Keratinocyte (primary cell): ENCODE measurements around the gene INAFM2.

ENCODE experiments used
- CTCF ChIP-seq, 3 experiments: IDR thresholded peaks in 1 of 3; conservative IDR thresholded peaks in 1 of 3; optimal IDR thresholded peaks in 1 of 3; 2 replicates in 2 of 3; 3 replicates in 1 of 3; pipeline versions ENCODE3 to v1.5.1; 2011; ENCODE audit warnings: low read length in 3 of 3, mild to moderate bottlenecking in 3 of 3, moderate library complexity in 2 of 3, control low read depth in 1 of 3, inconsistent platforms in 1 of 3; ENCODE audit not compliant: insufficient read depth in 2 of 3; ENCODE audit errors: extremely low read depth in 1 of 3
- EZH2 ChIP-seq: IDR thresholded peaks from one replicate; pipeline ENCODE4 v1.6.1; 2012; ENCODE audit warnings: inconsistent platforms, mild to moderate bottlenecking, low read length, moderate library complexity

DNA sequence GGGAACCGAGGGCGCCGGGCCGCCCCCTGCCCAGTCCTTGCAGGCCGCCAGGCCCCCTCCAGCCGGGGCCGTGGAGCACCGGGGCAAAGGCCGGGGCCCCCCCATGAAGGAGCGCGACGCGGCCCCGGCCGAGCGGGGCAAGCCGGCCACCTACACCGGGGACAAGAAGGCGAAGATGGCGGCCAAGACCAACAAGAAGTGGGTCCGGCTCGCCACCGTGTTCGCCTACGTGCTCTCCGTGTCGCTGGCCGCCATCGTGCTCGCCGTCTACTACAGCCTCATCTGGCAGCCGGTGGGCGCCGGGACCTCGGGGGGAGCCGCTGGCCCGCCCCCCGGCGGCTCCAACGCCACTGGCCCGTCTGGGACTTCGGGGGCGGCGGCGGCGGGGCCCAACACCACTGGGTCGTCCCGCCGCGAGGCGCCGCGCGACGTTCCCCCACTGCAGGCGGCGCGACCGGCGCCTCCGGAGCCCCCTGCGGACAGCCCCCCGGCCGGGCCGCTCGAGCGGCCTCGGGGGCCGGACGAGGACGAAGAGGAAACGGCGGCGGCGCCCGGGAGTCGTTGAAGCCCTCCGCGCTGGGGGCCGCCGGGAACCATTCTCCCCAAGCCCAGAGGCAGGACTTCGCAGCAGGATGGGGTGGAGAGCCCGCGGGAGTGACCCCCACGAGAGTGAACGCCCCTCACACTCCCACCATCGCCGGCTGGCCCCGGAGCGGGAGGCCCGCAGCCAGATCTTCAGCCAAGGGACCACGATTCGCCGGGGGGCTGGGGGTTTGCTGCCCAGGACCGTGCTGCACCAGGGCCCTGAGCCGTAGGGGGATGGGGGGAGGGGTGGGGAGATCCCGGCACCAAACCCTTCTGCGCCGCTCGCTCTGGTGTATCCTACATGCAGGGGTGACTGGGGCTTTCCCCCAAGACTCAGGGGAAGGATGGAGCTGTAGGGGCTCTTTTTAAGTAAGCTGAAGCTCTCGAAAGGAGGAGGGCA lies 753 bp downstream of the INAFM2 start:
- TF ChIP-seq CTCF (optimal IDR thresholded peaks at IDR 0.05 in 1 of 3, IDR thresholded peaks at IDR 0.05 in 1 of 3, conservative IDR thresholded peaks at IDR 0.05 in 1 of 3; ENCODE audit: extremely low read depth in 1 of 3, insufficient read depth in 2 of 3, low read length in 3 of 3) (no peak), EZH2 (no peak)
